NCI-H2107 treated with DMSO at 0.1 percent for 48 hours (cell line): ENCODE data around the gene EFNA1.

ENCODE experiments used
- DNase-seq: peaks from one replicate; lab custom pipeline; 2025; ENCODE audit not compliant: unreplicated experiment; lab: John Stamatoyannopoulos, UW

The EFNA1 gene

DNA sequence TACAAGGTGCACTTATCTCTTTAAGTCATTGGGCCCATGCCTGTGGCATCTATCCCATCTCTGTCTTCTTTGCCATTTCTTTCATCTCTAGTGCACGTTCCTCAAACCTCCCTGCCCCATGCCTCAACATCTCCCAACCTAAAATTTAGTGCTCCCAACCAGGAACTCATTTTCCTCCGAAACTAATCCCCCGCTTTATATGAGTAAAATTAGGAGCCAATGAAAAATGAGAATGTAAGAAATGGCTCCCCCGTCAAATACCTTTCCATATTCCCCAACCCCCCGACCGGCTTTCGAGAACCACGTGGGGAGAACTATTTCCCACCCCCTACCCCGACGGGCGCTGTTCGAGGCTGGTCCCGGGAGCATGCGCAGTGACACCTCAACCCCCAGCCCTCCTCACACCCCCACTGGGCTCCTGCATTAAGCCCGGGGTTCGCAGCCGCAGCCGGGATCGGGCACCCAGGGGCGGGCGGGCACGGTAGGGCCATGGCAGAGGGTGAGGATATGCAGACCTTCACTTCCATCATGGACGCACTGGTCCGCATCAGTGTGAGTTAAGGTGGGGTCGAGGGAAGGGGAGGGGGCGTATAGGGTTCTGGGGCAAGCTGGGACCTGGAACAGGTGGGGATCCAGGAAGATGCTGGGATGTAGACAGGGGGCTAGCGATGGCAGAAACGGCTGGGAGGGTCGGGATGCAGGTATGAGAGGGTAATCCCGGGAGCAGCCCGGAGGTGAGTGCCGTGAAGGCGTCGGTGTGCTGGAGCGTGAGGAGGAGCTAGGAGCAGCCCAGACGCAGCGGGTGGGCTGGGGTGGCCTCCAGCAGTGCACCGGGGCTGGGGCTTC lies 46.0 kb downstream of the EFNA1 start, which contains the start of gene TRIM46:
TRIM46 (plus strand) TSS at position 372 of the 846 bp plus-strand sequence; CDS start at position 490, 118 bp downstream.
- peak; percentile 71 for DNase-seq

DNA sequence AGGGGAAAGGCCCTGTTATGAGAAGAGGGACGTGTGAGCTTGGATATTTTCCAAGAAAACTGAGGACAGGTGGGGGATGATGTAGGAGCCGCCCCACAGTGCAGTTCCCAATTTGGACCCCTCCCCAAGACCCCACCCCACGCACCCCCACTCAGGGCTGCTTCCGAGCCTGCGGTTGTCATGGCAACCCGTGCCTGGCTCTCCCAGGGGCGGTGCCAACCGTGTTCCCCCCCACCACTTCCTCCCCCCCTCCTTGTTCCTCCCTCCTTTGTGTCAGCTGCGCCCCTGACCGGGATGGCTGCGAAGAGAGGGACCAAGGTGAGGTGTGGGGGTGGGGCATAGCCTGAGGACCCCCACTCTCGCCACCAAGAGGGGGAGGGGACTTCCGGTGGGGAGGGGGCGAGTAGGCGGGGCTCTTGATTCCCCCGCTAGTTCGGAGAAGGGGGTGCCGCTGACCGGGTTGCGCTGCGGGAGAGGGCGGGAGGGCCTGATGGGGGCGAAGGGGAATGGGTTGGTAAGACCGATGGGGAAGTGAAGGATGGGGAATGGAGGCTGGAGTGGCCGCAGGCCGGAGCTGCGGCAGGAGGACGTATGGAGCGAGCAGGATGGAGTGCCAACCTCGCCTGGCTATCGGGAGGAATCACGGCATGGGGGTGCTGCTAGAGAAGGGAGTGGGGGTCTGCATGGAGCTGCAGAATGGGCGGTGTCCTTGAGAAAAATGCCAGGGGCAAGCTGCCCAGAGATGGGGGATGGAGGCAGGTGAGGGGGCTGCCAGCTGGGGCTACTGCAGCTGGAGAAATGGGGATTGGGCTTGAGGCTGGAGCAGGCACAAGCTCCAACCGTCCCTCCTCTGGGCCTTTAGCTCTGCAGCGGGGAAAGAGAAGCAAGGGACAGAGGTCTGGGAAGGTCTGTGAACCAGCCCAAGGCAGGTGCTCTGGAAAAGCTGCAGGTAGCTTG lies 46.9 kb downstream of the EFNA1 start:
- peak; percentile 58 for DNase-seq

DNA sequence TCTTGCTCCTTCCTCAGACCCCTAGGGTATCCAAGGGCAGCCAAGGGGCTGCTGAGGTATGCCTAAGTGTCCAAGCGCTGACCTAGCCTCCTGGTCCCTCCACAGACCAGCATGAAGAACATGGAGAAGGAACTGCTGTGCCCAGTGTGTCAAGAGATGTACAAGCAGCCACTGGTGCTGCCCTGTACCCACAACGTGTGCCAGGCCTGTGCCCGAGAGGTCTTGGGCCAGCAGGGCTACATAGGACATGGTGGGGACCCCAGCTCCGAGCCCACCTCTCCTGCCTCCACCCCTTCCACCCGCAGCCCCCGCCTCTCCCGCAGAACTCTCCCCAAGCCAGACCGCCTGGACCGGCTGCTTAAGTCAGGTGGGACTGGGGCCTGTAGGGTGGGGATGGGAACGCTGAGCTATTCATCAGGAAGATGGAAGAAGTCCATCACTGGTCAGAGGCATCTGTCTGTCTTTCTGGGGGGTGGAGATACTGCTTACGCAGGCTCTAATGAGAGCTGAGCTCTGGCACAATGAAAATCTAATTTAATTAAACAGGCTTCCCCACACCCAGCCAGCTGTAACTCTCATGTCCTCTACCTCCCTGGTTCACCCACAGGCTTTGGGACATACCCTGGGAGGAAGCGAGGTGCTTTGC lies 47.7 kb downstream of the EFNA1 start:
- DNase-seq, result no peak

DNA sequence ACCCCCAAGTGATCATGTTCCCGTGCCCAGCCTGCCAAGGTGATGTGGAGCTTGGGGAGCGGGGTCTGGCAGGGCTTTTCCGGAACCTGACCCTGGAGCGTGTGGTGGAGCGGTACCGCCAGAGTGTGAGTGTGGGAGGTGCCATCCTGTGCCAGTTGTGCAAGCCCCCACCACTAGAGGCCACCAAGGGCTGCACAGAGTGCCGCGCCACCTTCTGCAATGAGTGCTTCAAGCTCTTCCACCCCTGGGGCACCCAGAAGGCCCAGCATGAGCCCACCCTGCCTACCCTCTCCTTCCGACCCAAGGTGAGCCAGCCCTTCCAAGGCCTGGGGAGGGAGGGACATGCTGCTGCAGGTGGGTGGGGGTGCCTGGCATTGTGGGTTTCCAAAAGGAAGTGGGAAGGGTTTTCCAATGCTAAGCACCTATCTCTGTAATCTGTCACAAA lies 48.3 kb downstream of the EFNA1 start:
- DNase-seq, result peak; percentile 45

DNA sequence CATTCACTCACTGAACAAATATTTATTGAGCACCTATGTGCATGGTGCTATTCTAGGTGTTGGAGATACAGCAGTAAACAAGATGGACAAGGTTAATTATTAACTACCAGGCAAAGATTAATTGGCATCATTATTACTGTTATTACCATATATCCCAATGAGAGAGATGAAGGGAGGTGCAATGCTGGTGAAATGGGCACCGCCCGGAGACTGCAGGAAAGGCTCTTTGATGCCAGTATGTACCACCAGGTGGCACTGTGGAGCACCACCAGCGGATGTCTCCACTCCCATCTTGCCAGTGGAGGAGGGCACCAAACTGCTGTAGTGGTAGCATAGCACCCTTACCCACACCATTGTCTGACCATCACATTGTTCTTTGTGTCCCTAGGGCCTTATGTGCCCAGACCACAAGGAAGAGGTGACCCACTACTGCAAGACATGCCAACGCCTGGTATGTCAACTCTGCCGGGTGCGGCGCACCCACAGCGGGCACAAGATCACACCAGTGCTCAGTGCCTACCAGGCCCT lies 48.9 kb downstream of the EFNA1 start:
- peak; percentile 67 for DNase-seq

DNA sequence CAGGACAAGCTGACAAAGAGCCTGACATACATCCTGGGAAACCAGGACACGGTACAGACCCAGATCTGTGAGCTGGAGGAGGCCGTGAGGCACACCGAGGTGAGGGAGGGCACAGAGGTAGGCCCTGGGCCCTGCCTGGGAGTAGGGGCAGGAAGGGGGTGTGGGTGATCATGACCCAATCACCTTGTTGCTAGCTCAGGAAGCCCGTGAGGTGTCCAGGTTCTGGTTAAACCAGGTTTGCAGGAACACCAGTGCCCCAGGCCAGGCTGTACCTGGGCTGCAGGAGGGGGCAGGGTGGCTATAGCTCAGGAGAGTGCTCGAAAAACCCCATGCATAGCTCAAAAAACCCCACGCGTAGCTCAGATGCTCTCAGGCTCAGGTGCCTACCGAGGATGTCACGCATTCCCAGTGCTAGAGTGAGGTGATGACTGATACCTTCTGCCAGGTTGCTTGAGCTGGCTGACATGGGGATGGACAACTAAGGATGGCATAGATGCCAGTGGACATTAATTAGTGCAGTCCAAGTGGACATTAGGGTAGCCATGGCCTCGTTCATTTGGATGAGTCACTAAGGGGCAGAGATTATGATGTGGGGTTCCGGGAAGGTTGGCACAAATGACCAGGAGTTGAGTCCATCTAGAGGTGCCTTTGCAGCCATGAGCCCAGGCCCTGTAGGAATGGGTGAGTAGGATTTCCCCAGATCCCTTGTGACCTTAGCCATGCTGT lies 49.7 kb downstream of the EFNA1 start:
- no peak for DNase-seq

DNA sequence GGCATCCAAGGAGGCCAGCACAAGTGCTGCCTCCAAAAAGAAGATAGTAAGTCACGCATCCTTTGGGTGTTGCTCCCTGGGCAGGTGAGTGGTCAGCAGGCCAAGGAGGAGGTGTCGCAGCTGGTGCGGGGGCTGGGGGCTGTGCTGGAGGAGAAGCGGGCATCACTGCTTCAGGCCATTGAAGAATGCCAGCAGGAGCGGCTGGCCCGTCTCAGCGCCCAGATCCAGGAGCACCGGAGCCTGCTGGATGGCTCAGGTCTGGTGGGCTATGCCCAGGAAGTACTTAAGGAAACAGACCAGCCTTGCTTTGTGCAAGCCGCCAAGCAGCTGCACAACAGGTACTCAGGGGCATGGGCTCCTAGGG lies 50.2 kb downstream of the EFNA1 start:
- DNase-seq, result no peak

DNA sequence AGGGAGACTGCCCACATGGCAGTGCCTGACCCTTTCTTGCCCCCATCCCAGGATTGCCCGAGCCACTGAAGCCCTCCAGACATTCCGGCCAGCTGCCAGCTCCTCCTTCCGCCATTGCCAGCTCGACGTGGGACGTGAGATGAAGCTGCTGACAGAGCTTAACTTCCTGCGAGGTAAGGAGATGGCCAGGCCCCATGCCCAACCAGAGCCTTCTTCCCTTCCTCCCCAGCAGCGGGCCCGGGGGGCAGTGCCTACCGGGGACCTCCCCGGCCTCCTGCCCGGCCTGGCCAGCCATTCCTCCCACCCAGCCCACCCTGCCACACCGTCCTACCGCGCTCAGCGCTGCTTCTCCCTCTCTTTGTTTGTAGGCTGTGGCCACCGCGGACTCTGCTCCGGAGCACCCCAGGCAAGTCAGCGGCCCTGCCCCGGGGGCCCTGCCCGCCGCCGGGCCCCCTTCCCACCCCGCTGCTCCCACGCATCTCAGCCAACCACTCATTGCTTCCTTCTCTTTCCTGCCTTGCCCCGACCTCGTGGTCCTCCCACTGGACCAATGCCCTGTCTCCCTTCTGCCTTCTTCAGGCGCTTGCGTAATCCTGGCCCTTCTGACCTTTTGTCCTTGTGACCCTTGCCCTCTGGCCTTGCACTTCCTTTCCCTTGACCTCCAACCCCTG lies 50.9 kb downstream of the EFNA1 start:
- DNase-seq, result no peak

DNA sequence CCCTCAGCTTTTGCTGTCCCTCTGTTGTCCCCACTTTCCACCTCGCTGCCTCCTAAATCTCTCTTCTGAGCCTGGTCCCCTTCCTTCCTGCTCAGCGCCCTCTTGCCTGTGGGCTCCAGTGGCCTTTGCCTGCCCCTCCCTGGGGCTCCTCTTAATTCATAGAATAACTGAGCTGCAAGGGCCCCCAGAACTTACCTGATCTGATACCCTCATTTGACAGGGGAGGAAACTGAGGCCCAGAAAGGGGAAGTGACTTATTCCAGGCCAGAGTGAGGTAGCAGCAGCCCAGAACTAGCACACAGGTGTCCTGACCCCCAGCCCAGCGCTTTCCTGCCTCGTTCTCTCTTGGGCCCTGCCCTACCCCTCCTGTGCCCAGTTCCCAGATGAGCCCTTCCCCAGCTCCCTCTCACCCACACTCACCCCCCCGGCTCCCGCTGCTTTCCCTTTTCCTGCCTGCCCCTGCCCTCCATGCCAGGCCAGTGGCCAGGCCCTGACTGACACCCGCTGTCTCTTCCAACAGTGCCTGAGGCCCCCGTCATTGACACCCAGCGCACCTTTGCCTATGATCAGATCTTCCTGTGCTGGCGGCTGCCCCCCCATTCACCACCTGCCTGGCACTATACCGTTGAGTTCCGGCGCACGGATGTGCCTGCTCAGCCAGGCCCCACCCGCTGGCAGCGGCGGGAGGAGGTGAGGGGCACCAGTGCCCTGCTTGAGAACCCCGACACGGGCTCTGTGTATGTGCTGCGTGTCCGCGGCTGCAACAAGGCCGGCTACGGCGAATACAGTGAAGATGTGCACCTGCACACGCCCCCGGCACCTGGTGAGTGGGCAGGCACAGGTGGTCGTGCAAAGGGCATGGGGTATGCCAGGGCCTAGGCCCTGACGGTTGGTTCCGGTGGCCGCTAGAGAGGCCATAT lies 51.7 kb downstream of the EFNA1 start:
- DNase-seq, result no peak

DNA sequence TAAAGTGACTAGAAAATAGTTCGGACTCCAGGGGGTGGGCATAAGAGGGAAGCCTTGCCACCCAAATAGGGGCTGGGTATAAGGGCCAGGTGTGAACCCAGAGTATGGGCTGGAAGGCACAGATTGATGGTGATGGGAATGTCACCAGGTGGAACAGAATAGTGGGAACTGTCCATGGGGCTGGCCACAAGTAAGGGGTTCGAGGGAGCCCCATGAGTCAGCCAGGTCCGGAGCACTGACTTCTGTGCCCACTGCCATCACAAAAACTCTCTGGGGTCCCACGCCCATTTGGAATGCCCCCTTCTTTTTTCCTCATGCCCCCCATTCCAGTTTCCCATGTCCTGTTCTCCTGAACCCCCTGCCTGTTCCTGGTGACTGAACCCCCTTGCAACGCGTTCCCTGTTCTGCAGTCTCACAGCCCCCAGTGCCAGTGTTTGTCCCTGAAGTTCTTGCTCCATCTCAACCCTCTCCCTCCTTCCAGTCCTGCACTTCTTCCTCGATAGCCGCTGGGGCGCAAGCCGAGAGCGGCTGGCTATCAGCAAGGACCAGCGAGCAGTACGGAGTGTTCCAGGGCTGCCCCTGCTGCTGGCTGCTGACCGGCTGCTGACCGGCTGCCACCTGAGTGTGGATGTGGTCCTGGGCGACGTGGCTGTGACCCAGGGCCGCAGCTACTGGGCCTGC lies 53.8 kb downstream of the EFNA1 start:
- no peak for DNase-seq

DNA sequence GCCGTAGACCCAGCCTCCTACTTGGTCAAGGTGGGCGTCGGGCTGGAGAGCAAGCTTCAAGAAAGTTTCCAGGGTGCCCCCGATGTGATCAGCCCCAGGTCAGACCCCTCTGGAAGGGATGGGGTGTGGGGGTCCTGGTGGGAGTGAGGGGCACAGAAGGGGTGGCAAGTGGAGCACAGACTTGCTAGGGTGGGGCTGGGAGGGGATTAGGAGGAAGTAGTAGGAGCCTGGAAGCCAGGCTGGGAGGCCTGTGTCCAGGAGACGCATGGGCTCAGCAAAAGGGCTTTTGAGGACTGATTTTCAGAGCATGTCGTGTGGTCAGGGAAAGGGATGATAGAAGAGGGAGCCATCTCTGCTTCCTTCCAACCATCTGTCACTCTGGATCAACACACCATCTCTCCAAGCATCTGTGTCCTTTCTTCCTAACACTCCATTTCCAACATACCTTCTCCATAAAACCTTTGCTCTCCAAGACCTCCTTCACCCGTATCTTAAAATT lies 54.4 kb downstream of the EFNA1 start:
- DNase-seq, result no peak

DNA sequence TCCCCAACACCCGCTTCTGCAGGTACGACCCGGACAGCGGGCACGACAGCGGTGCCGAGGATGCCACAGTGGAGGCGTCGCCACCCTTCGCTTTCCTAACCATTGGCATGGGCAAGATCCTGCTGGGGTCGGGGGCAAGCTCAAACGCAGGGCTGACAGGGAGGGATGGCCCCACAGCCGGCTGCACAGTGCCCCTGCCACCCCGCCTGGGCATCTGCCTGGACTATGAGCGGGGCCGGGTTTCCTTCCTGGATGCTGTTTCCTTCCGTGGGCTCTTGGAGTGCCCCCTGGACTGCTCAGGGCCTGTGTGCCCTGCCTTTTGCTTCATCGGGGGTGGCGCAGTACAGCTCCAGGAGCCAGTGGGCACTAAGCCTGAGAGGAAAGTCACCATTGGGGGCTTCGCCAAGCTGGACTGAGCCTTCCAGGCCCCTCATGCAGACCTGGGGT lies 56.1 kb downstream of the EFNA1 start:
- no peak for DNase-seq

DNA sequence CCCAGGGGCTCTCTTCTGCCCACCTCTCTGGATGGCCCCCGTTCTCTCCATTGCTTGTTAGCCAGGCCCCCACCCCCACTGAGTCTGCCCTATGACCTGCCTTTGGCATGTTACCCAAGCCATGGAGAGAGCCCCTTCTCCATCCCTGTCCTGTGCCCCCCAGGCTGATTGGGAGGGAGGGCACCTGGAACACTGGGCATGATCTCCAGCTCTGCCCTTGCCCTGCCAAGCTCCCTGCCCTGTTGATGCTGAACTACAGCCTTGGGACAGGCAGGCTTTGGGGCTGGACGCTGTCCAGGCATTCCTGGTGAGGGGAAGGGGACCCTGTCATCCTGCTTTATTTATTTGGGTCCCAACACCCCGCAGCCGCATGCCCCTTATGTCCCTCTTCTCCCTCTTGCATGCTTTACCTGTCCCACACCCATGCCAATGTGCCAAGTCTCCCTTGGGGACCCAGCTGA lies 56.7 kb downstream of the EFNA1 start:
- DNase-seq, result no peak
